Spleen (tissue), 11 donors: Measurements from ENCODE around the gene WDR55. TPM values are rescaled to one million over a fixed set of nuclear protein-coding genes. Genes with fewer than 3 reads are reported as not detected.

ENCODE experiments used
- DNase-seq: peaks from one replicate; pipeline ENCODE4 v3.0.0-alpha.2; 2020
- H3K27ac ChIP-seq, 8 donors: fragments of 200-600 bp; sonication (generic) in 7 of 8; 1 replicate in 4 of 8; 2 replicates in 4 of 8; pipeline versions ENCODE4 v1.5.0 to v1.8.0; 2016 to 2021; ENCODE audit warnings: inconsistent platforms in 4 of 8, mild to moderate bottlenecking in 4 of 8, moderate library complexity in 1 of 8
- H3K27me3 ChIP-seq, 7 donors: fragments of 200-600 bp; sonication (generic) in 6 of 7; replicated peaks in 1 of 7; 1 replicate in 4 of 7; 2 replicates in 3 of 7; pipeline versions ENCODE4 v1.5.0 to v1.8.0; 2016 to 2021; ENCODE audit warnings: inconsistent platforms in 3 of 7, mild to moderate bottlenecking in 1 of 7
- H3K36me3 ChIP-seq, 6 donors: fragments of 200-600 bp; sonication (generic) in 5 of 6; 1 replicate in 4 of 6; 2 replicates in 2 of 6; pipeline versions ENCODE4 v1.5.0 to v1.8.0; 2016 to 2021; ENCODE audit warnings: inconsistent platforms in 2 of 6
- H3K4me1 ChIP-seq, 6 donors: fragments of 200-600 bp; sonication (generic) in 5 of 6; 1 replicate in 3 of 6; 2 replicates in 3 of 6; pipeline versions ENCODE4 v1.5.0 to v1.8.0; 2016 to 2021; ENCODE audit warnings: inconsistent platforms in 3 of 6
- H3K4me3 ChIP-seq, 8 donors: fragments of 200-600 bp; sonication (generic) in 7 of 8; 1 replicate in 4 of 8; 2 replicates in 4 of 8; pipeline versions ENCODE4 v1.5.0 to v1.8.0; 2016 to 2021; ENCODE audit warnings: inconsistent platforms in 4 of 8, mild to moderate bottlenecking in 4 of 8, moderate library complexity in 2 of 8
- H3K9me3 ChIP-seq, 8 donors: fragments of 200-600 bp; sonication (generic) in 7 of 8; 1 replicate in 4 of 8; 2 replicates in 4 of 8; pipeline versions ENCODE4 v1.5.0 to v1.8.0; 2016 to 2021; ENCODE audit warnings: inconsistent platforms in 4 of 8
- POLR2A ChIP-seq, 3 donors: fragments of 450-650 bp; IDR thresholded peaks; one replicate each; pipeline ENCODE4 v1.5.1; 2017; ENCODE audit warnings: antibody characterized with exemption in 3 of 3, mild to moderate bottlenecking in 1 of 3
- POLR2AphosphoS5 ChIP-seq, 3 donors: sonication (generic); formaldehyde crosslinking; IDR thresholded peaks; one replicate each; pipeline ENCODE4 v1.5.1; 2017; ENCODE audit warnings: antibody characterized with exemption in 3 of 3
- WGBS, 5 donors: extraction: QIAGEN DNeasy Blood & Tissue Kit in 3 of 5; methylation state at CpG; one replicate each; pipeline versions ENCODE4 v1.1.5 to v1.1.7; 2013 to 2018; 5-methylcytosine and 5-hydroxymethylcytosine counted together
- intact Hi-C: fragments of 100-400 bp; cut with DNase I; formaldehyde crosslinking; loops from one replicate; pipeline ENCODE4 v1.15.0; 2023; ENCODE audit warnings: low total_unique reads
- polyA plus RNA-seq, 3 donors: library from polyadenylated mRNA; stranded (reverse); fragments of 200-250 nt; gene quantifications; one replicate each; pipeline ENCODE4 v1.2.1, GENCODE V29; 2013
- total RNA-seq, 7 donors: library from RNA; depleted of rRNA in 3 of 7; stranded (reverse); fragments of >200 nt in 3 of 7; fragmentation: NEBNext Ultra II Directional in 4 of 7; extraction: Animal tissue kit (Norgen Biotek cat#: 25700) in 4 of 7; gene quantifications; one replicate each; pipeline versions ENCODE4 v1.1.0 to v1.2.1, GENCODE V29; 2016 to 2021
- TF ChIP-seq, protein P1 (sequence below), 11 experiments: fragments of 200-600 bp in 7 of 11; fragments of 450-650 bp in 4 of 11; sonication (generic) in 4 of 11; IDR thresholded peaks in 8 of 11; conservative IDR thresholded peaks in 3 of 11; 1 replicate in 7 of 11; 2 replicates in 4 of 11; pipeline versions ENCODE4 v1.4.0 to v1.8.0; 2016 to 2021; ENCODE audit warnings: antibody characterized with exemption in 11 of 11, inconsistent platforms in 4 of 11, mild to moderate bottlenecking in 1 of 11
- donor health status: healthy with polysubstance abuse.
- donor health status: DM: no; HTN: no; CAD: no; lungs with moderate emphysema.
- donor health status: DM: no; HTN: no; CAD: no.
- donor health status: Bipolar disorder and iron deficiency.
- donor health status: healthy.
- donor health status: DM: no; HTN: no; CAD: no.
- donor health status: DM: yes; HTN: yes; CAD: no.

The WDR55 gene
- total and polyA plus RNA-seq, 10 donors, result 14.2 to 30.8 (median 24.8) TPM

DNA sequence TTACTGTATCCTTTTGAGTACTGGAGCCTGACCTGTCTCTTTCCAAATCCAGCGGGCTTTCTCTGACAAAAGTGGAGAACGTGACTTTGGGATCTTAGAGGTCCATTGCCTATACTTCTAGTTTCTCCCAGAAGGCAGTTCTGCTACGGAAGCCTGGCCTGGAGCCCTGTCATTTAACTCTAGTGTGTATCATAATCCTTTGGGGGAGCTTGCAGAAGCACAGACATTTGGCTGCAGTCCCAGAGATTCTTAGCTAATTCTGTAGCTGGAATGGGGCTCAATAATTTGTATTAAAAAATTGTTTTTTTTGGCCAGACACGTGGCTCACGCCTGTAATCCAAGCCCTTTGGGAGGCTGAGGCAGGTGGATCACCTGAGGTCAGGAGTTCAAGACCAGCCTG lies 29.6 kb downstream of the WDR55 start:
- TF ChIP-seq POLR2A (IDR thresholded peaks at IDR 0.05) (no peak), POLR2AphosphoS5 (IDR thresholded peaks at IDR 0.05) (no peak)
- TF ChIP-seq, protein P1, sequence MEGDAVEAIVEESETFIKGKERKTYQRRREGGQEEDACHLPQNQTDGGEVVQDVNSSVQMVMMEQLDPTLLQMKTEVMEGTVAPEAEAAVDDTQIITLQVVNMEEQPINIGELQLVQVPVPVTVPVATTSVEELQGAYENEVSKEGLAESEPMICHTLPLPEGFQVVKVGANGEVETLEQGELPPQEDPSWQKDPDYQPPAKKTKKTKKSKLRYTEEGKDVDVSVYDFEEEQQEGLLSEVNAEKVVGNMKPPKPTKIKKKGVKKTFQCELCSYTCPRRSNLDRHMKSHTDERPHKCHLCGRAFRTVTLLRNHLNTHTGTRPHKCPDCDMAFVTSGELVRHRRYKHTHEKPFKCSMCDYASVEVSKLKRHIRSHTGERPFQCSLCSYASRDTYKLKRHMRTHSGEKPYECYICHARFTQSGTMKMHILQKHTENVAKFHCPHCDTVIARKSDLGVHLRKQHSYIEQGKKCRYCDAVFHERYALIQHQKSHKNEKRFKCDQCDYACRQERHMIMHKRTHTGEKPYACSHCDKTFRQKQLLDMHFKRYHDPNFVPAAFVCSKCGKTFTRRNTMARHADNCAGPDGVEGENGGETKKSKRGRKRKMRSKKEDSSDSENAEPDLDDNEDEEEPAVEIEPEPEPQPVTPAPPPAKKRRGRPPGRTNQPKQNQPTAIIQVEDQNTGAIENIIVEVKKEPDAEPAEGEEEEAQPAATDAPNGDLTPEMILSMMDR (IDR thresholded peaks at IDR 0.05 in 8 of 11, conservative IDR thresholded peaks at IDR 0.05 in 3 of 11), result no peak
- intact Hi-C loops, result no loop called here
- no peaks in the 10 kb centered on the region for H3K27me3 ChIP-seq
- no peaks in the 10 kb centered on the region for H3K9me3 ChIP-seq
- no peak for DNase-seq
- H3K4me1 ChIP-seq, result peaks cover 17 to 51% (median 39%) of the 10 kb centered on the region in 6 donors
- peaks cover 2 to 68% (median 61%) of the 10 kb centered on the region in 6 donors for H3K36me3 ChIP-seq
- WGBS, 5 donors, result 82 to 88% (median 86%) methylated on average over 5 of the region's 5 CpGs
- H3K27ac ChIP-seq, result no peak overlapping the region
- no peak overlapping the region for H3K4me3 ChIP-seq

DNA sequence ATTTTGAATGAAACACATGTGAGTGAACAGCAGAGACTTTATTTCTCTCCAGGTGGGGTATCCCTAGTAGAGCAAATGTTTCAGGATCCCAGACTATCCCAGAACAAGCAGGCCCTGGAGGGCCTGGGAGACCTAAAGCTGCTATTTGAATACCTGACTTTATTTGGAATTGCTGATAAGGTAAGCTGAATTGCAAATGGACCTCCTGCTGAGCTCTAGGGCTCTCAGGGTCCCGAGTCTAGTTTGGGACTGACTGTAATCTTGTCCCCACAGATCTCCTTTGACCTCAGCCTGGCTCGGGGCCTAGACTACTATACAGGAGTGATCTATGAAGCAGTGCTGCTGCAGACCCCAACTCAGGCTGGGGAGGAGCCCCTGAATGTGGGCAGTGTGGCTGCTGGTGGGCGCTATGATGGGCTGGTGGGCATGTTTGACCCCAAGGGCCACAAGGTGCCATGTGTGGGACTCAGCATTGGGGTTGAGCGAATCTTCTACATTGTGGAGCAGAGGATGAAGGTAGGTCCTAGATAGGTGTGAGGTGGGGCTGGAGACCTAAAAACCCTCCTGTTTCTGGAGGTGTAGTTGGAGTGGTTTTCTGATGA lies 32.3 kb downstream of the WDR55 start:
- Histone ChIP-seq H3K9me3 (no peaks in the 10 kb centered on the region), H3K4me1 (peaks cover 15 to 52% (median 40%) of the 10 kb centered on the region in 6 donors), H3K4me3 (no peak overlapping the region), H3K27ac (no peak overlapping the region), H3K27me3 (no peaks in the 10 kb centered on the region), H3K36me3 (peaks cover 2 to 80% (median 64%) of the 10 kb centered on the region in 6 donors)
- no peak for DNase-seq
- 94 to 100% (median 96%) methylated on average over 3 to 4 of the region's 4 CpGs for WGBS, 5 donors
- intact Hi-C loops, result no loop called here
- TF ChIP-seq, protein P1 (IDR thresholded peaks at IDR 0.05 in 8 of 11, conservative IDR thresholded peaks at IDR 0.05 in 3 of 11), result no peak
- TF ChIP-seq POLR2AphosphoS5 (IDR thresholded peaks at IDR 0.05), result no peak
- no peak for TF ChIP-seq POLR2A (IDR thresholded peaks at IDR 0.05)

- H3K9me3 ChIP-seq, result no peaks in the 10 kb centered on the region
- intact Hi-C loops, result loop anchor here (10.0 kb wide), 1 partner anchor 46 kb away; no protein-coding TSS in a partner anchor
- peak in 2 of 3 donors; percentile 12 to 80 for TF ChIP-seq POLR2A (IDR thresholded peaks at IDR 0.05)
- TF ChIP-seq POLR2AphosphoS5 (IDR thresholded peaks at IDR 0.05), result peak; percentile 56 to 99 (median 90)
- TF ChIP-seq, protein P1 (IDR thresholded peaks at IDR 0.05 in 8 of 11, conservative IDR thresholded peaks at IDR 0.05 in 3 of 11), result peak in 1 of 11 experiments; percentile 8
- DNase-seq, result peak; percentile 97
- no peaks in the 10 kb centered on the region for H3K27me3 ChIP-seq
- peak within 1 kb of the TSS; percentile 68 to 90 (median 80) for H3K27ac ChIP-seq
- 1 to 2% (median 1%) methylated on average over 39 to 44 of the region's 44 CpGs for WGBS, 5 donors
- peaks cover 10 to 38% (median 29%) of the 10 kb centered on the region in 6 donors for H3K4me1 ChIP-seq
- H3K36me3 ChIP-seq, result peaks cover 2 to 89% (median 77%) of the 10 kb centered on the region in 6 donors
- peak within 1 kb of the TSS; percentile 66 to 92 (median 86) for H3K4me3 ChIP-seq
These were observed 35.8 kb downstream of the WDR55 start, which contains the start of gene ZMAT2 for GRCh38 chr5:140700177-140701144. Gene ZMAT2 (plus strand): TSS chr5:140700447. CDS start chr5:140700461, 14 bp downstream.
